ENCODE measurements around the gene SPI1.

Gene SPI1

GRCh38 chr11:47378010-47378835 lies at the start of gene SPI1:
TSS of gene SPI1 (minus strand) at chr11:47378547. CDS start at chr11:47378353, 194 bp downstream.
- TF ChIP-seq CTCF (IDR thresholded peaks at IDR 0.05), result no peak

GRCh38 chr11:47426062-47426956 lies 48.0 kb upstream of the SPI1 start, which contains the start of gene PSMC3:
TSS of gene PSMC3 (minus strand) at chr11:47426439. CDS start at chr11:47426279, 160 bp downstream.
- TF ChIP-seq CTCF (IDR thresholded peaks at IDR 0.05), result no peak

- no peak for TF ChIP-seq CTCF (IDR thresholded peaks at IDR 0.05)
These were observed 47.3 kb upstream of the SPI1 start for GRCh38 chr11:47425611-47426010.

- no peak for TF ChIP-seq CTCF (IDR thresholded peaks at IDR 0.05)
These were observed 40.3 kb upstream of the SPI1 start for GRCh38 chr11:47418454-47419259.

- TF ChIP-seq CTCF (IDR thresholded peaks at IDR 0.05), result no peak
These were observed 39.4 kb upstream of the SPI1 start for GRCh38 chr11:47417712-47418111.

GRCh38 chr11:47415949-47416472 lies 37.7 kb upstream of the SPI1 start:
- TF ChIP-seq CTCF (IDR thresholded peaks at IDR 0.05), result no peak

All from LNCAP (cell line).